NB4 (cell line): ENCODE measurements around the gene DLX3.

ENCODE experiments used
- DNase-seq: peaks from one replicate; pipeline ENCODE4 v3.0.0; 2010; ENCODE audit warnings: low read depth
- H3K4me3 ChIP-seq: one replicate; pipeline ENCODE4 v1.5.1; 2011; ENCODE audit warnings: mild to moderate bottlenecking, low read depth, low read length, moderate library complexity
- MYC ChIP-seq: IDR thresholded peaks from 2 replicates; pipeline ENCODE4 v1.6.1; 2011; ENCODE audit warnings: low read depth, low read length
- POLR2A ChIP-seq: IDR thresholded peaks from 2 replicates; pipeline ENCODE4 v1.6.1; 2011; ENCODE audit warnings: mild to moderate bottlenecking; ENCODE audit not compliant: insufficient read length; ENCODE audit errors: extremely low read depth
- TF ChIP-seq, protein P1 (sequence below): IDR thresholded peaks from 2 replicates; pipeline ENCODE4 v1.6.1; 2011; ENCODE audit warnings: low read depth, low read length
- TF ChIP-seq, protein P2 (sequence below): IDR thresholded peaks from one replicate; pipeline ENCODE4 v1.5.1; 2012; ENCODE audit warnings: low read depth, low read length

DLX3 gene

GRCh38 chr17:50026046-50026675 lies 31.1 kb upstream of the DLX3 start:
- no peak overlapping the region for H3K4me3 ChIP-seq
- no peak for TF ChIP-seq POLR2A
- TF ChIP-seq, protein P1, sequence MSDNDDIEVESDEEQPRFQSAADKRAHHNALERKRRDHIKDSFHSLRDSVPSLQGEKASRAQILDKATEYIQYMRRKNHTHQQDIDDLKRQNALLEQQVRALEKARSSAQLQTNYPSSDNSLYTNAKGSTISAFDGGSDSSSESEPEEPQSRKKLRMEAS, result no peak
- no peak for DNase-seq

DNA sequence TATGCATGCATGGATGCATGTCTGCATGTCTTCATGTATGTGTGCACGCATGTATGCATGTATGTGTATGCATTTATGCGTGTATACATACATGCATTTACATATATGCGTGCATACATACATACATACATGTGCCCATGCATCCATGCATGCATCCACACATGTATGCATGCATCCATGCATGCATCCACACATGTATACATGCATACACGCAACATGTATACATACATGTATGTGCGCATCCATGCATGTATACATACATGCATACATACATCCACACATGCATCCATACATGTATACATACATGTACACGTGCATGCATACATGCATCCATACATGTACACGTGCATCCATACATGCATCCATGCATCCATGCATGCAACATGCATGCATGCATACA lies 29.8 kb upstream of the DLX3 start:
- H3K4me3 ChIP-seq, result no peak overlapping the region
- TF ChIP-seq, protein P2, sequence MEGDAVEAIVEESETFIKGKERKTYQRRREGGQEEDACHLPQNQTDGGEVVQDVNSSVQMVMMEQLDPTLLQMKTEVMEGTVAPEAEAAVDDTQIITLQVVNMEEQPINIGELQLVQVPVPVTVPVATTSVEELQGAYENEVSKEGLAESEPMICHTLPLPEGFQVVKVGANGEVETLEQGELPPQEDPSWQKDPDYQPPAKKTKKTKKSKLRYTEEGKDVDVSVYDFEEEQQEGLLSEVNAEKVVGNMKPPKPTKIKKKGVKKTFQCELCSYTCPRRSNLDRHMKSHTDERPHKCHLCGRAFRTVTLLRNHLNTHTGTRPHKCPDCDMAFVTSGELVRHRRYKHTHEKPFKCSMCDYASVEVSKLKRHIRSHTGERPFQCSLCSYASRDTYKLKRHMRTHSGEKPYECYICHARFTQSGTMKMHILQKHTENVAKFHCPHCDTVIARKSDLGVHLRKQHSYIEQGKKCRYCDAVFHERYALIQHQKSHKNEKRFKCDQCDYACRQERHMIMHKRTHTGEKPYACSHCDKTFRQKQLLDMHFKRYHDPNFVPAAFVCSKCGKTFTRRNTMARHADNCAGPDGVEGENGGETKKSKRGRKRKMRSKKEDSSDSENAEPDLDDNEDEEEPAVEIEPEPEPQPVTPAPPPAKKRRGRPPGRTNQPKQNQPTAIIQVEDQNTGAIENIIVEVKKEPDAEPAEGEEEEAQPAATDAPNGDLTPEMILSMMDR, result no peak
- TF ChIP-seq, protein P1, result no peak
- TF ChIP-seq POLR2A, result no peak
- DNase-seq, result no peak

DNA sequence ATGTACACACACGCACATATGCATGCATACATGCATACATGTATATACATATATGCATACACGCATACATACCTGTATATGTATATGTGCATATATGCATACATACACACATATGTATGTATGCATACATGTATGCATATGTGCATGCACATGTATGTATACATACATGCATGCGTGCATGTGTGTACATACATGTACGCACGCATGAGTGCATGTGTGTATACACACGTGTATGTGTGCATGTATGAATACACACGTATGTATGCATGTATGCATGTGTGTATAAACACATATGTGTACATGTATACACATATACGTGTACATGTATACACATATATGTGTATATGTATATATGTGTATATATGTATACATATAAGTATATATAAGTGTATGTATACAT lies 28.5 kb upstream of the DLX3 start:
- DNase-seq, result no peak
- no peak overlapping the region for H3K4me3 ChIP-seq
- TF ChIP-seq POLR2A, result no peak
- no peak for TF ChIP-seq MYC
- TF ChIP-seq, protein P1, result no peak
- TF ChIP-seq, protein P2, result no peak

DNA sequence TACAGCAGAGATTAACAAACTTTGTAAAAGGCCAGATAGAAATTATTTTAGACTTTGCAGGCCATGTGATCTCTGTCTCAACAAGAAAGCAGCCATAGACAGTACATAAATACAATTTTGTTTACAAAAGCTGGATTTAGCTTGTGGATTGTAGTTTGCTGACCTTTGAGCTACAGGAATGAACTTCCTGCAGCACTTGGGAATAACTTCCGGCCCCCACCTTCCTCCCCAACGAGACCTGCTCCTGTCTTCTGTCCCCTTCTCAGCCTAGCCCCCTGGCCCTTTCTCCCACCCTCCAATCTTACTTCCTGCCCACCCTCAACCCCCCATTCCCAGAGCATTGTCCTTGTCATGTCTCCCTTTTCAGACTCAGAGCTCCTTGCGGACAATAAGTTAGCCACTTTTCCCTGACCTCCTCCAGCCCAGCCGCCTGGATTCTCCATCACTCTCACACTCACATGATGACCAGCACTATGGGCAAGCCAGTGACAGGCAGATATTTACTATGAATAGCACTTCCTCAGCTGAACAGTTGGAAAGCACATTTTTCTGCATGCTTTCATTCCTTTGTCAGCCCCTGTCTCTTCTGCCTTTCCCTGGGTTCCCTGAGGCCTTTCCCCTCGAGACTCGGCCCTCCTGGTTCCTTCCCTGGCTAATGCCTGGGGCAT lies 27.6 kb upstream of the DLX3 start:
- TF ChIP-seq, protein P2, result no peak
- TF ChIP-seq MYC (no peak), POLR2A (no peak)
- TF ChIP-seq, protein P1, result no peak
- no peak for DNase-seq
- no peak overlapping the region for H3K4me3 ChIP-seq

DNA sequence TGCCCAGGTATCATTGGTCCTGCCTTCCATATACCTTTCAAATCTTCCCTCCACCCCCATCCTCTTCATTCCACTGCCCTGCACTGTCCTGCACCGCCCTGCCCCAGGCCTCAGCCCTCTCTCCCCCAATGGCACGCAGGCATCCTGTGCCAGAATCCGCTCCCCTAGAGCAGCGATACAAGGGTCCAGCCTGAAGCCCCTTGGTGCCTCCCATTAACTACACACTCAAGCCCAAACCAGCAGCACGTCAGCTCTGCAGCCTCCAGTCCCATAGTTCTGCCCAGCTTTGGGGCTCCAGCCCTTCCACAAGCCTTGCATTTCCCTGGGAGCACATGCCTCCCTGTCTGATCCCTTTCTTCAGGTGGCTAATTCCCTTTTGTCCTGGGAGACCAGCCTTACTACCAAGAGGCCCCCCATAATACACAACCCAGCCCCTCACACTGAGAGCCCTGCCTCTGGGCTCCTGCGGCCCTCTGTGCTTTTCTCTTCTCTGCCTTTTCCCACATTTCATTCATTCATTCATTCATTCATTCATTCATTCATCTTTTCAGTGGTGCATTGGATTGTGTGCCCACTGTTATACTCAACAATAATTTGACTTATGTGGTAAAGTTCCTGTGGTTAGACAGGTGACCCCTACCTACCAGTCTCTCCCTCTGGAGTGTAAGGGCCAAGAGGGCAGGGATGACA lies 26.8 kb upstream of the DLX3 start:
- H3K4me3 ChIP-seq, result no peak overlapping the region
- DNase-seq, result no peak
- TF ChIP-seq, protein P1, result no peak
- TF ChIP-seq MYC, result no peak
- TF ChIP-seq POLR2A, result no peak
- TF ChIP-seq, protein P2, result no peak
